Measurements from ENCODE around the gene PLCB4. TPM values are rescaled to one million over a fixed set of nuclear protein-coding genes. Genes with fewer than 3 reads are reported as not detected.
"Not testable (repeated sequence)": the region's sequence is repeated elsewhere in the genome, so short reads cannot be mapped to it uniquely, and the experiment has no call there.

The PLCB4 gene
- total RNA-seq, 1 donor from 2014 or later, result 53.3 TPM

DNA sequence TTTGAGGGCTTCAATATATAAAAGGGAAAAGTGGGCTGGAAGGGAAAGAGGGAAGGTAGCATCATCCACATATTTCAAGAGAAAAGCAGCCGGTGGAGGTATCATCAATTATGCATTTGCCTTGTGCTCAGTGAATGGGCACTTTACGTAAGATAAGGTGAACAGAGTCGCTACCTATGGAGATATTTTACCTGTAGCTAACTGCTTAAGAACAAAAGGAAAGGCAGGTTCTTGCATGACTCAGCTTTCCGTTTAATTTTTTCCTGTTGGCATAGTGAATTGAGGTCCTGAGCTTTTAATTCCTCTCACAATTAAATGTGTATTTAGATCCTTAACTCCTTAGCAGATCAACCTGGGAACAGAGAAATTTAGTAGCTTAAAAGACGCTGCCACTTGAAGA lies 25.5 kb upstream of the PLCB4 start:
- H3K4me3 Mint-ChIP-seq, result no peak overlapping the region
- H3K36me3 Mint-ChIP-seq (ENCODE audit: low read depth), result peaks cover 8% of the 10 kb centered on the region
- no peak for DNase-seq (ENCODE audit: low read depth, low spot score)
- H3K9me3 Mint-ChIP-seq, result peaks cover 6% of the 10 kb centered on the region
- H3K27ac Mint-ChIP-seq (ENCODE audit: unreplicated experiment), result no peak overlapping the region
- H3K4me1 Mint-ChIP-seq, result no peaks in the 10 kb centered on the region
- no peaks in the 10 kb centered on the region for H3K27me3 Mint-ChIP-seq (ENCODE audit: low read depth)
- TF ChIP-seq, protein P1, sequence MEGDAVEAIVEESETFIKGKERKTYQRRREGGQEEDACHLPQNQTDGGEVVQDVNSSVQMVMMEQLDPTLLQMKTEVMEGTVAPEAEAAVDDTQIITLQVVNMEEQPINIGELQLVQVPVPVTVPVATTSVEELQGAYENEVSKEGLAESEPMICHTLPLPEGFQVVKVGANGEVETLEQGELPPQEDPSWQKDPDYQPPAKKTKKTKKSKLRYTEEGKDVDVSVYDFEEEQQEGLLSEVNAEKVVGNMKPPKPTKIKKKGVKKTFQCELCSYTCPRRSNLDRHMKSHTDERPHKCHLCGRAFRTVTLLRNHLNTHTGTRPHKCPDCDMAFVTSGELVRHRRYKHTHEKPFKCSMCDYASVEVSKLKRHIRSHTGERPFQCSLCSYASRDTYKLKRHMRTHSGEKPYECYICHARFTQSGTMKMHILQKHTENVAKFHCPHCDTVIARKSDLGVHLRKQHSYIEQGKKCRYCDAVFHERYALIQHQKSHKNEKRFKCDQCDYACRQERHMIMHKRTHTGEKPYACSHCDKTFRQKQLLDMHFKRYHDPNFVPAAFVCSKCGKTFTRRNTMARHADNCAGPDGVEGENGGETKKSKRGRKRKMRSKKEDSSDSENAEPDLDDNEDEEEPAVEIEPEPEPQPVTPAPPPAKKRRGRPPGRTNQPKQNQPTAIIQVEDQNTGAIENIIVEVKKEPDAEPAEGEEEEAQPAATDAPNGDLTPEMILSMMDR (conservative IDR thresholded peaks at IDR 0.05), result no peak

DNA sequence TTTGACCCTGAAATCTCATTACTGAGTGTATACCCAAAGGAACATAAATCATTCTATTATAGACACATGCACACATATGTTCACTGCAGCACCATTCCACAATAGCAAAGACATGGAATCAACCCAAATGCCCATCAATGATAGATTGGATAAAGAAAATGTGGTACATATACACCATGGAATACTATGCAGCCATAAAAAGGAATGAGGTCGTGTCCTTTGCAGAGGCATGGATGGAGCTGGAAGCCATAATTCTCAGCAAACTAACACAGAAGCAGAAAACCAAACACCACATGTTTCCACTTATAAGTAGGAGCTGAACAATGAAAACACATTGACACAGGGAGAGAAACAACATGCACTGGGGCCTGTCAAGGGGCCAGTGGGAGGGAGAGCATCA lies 21.0 kb upstream of the PLCB4 start:
- peaks cover 13% of the 10 kb centered on the region for H3K9me3 Mint-ChIP-seq
- H3K36me3 Mint-ChIP-seq (ENCODE audit: low read depth), result peaks cover 15% of the 10 kb centered on the region
- H3K4me1 Mint-ChIP-seq; H3K4me3 Mint-ChIP-seq; DNase-seq (ENCODE audit: low read depth, low spot score); H3K27ac Mint-ChIP-seq (ENCODE audit: unreplicated experiment); H3K27me3 Mint-ChIP-seq (ENCODE audit: low read depth): not testable (repeated sequence)

DNA sequence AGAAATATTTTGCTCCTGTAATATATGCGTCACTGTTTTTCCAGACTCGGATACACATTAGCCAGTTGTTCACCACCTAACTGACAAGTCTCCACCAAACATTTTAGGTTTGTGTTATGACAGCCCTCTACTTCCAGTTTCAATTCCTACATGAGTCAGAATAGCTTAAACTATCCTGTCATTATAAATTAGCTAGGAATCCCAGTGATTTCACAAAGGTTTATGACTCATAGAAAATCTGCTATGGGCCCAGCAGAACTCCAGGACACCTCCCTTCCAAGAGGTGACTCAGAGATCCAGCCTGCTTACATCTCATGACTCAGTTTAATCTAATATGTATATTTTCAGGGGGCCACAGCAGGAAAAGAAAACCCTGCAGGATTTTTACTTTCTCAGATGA lies 17.4 kb upstream of the PLCB4 start:
- Mint-ChIP-seq H3K4me1 (no peaks in the 10 kb centered on the region), H3K27ac (ENCODE audit: unreplicated experiment) (no peak overlapping the region), H3K9me3 (peaks cover 13% of the 10 kb centered on the region), H3K4me3 (no peak overlapping the region), H3K27me3 (ENCODE audit: low read depth) (no peaks in the 10 kb centered on the region), H3K36me3 (ENCODE audit: low read depth) (peaks cover 15% of the 10 kb centered on the region)
- DNase-seq (ENCODE audit: low read depth, low spot score), result no peak
- TF ChIP-seq, protein P1 (conservative IDR thresholded peaks at IDR 0.05), result no peak

DNA sequence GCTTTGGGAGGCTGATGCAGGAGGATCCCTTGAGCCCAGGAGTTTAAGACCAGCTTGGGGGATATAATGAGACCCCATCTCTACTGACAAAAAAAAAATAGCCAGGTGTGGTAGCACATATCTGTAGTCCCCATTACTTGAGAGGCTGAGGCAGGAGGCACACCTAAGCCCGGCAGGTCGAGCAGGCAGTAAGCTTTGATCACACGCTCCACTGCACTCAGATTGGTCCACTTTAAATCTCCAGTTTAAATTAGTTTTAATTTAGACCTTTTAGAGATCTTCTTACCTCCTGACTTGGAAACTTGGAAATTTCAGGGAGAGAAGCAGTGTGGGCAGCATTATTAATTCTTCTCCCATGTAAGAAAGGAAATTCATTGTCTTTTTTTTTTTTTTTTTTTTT lies 16.8 kb upstream of the PLCB4 start:
- Mint-ChIP-seq H3K27ac (ENCODE audit: unreplicated experiment) (no peak overlapping the region), H3K27me3 (ENCODE audit: low read depth) (no peaks in the 10 kb centered on the region), H3K4me3 (no peak overlapping the region), H3K9me3 (peaks cover 13% of the 10 kb centered on the region), H3K4me1 (no peaks in the 10 kb centered on the region), H3K36me3 (ENCODE audit: low read depth) (peaks cover 15% of the 10 kb centered on the region)
- TF ChIP-seq, protein P1 (conservative IDR thresholded peaks at IDR 0.05), result no peak
- no peak for DNase-seq (ENCODE audit: low read depth, low spot score)

DNA sequence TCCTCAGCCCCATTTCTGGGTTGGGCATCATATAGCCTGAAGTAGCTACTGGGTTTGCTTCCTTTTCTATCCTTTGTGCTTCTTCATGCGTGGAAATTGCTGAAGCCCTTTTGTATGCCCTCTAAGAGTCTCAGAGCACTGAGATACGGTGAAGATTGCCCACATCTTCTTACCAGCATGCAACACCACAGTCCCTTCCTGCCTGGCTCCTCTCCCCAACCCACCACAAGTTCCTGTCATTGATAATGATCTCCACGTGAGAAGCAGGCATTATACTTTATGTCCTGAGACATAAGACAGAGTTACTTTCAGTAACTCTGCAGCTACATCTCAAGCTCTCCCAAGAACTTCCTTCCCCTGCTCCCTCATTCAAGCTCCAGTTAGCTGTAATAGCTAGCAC lies 15.8 kb upstream of the PLCB4 start:
- H3K27me3 Mint-ChIP-seq (ENCODE audit: low read depth), result no peaks in the 10 kb centered on the region
- H3K27ac Mint-ChIP-seq (ENCODE audit: unreplicated experiment), result no peak overlapping the region
- H3K4me1 Mint-ChIP-seq, result no peaks in the 10 kb centered on the region
- no peak for DNase-seq (ENCODE audit: low read depth, low spot score)
- TF ChIP-seq, protein P1 (conservative IDR thresholded peaks at IDR 0.05), result no peak
- H3K36me3 Mint-ChIP-seq (ENCODE audit: low read depth), result peaks cover 9% of the 10 kb centered on the region
- H3K4me3 Mint-ChIP-seq, result no peak overlapping the region
- H3K9me3 Mint-ChIP-seq, result peaks cover 8% of the 10 kb centered on the region

DNA sequence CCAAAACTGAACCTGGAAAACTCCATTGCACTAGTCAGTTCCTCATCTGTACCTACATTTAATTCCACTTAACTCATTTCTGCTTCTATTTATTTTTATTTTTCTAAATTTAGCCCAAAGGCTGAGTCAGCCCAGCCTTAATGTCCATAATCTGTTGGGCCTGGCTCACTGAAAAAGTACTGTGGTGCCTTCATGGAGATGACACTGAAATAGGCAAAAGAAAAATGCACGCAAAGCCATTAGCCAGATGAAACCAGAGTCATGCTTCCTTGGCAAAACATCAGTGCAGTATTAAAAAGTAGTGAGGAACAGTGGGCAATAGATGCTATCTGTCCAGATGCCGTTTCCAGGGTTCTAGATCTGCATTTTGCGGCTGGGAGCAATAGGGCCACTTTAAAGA lies 14.7 kb upstream of the PLCB4 start:
- Mint-ChIP-seq H3K9me3 (peaks cover 3% of the 10 kb centered on the region), H3K27me3 (ENCODE audit: low read depth) (no peaks in the 10 kb centered on the region), H3K27ac (ENCODE audit: unreplicated experiment) (no peak overlapping the region), H3K4me3 (no peak overlapping the region), H3K4me1 (no peaks in the 10 kb centered on the region), H3K36me3 (ENCODE audit: low read depth) (peaks cover 3% of the 10 kb centered on the region)
- TF ChIP-seq, protein P1 (conservative IDR thresholded peaks at IDR 0.05), result no peak
- DNase-seq (ENCODE audit: low read depth, low spot score), result no peak

Data from neural crest cell (in vitro differentiated cells).